Stimulated activated CD8-positive, alpha-beta memory T cell treated with anti-CD3 and anti-CD28 coated beads, Interleukin-15, amount 100 ng/mL, for 24 hours (primary cell): ENCODE measurements around the gene TBC1D22A.
"Not testable (repeated sequence)": the region's sequence is repeated elsewhere in the genome, so short reads cannot be mapped to it uniquely, and the experiment has no call there.

Experiments used
- DNase-seq: peaks from one replicate; pipeline ENCODE4 v3.0.0-alpha.2; 2020; ENCODE audit warnings: low read depth

The TBC1D22A gene

DNA sequence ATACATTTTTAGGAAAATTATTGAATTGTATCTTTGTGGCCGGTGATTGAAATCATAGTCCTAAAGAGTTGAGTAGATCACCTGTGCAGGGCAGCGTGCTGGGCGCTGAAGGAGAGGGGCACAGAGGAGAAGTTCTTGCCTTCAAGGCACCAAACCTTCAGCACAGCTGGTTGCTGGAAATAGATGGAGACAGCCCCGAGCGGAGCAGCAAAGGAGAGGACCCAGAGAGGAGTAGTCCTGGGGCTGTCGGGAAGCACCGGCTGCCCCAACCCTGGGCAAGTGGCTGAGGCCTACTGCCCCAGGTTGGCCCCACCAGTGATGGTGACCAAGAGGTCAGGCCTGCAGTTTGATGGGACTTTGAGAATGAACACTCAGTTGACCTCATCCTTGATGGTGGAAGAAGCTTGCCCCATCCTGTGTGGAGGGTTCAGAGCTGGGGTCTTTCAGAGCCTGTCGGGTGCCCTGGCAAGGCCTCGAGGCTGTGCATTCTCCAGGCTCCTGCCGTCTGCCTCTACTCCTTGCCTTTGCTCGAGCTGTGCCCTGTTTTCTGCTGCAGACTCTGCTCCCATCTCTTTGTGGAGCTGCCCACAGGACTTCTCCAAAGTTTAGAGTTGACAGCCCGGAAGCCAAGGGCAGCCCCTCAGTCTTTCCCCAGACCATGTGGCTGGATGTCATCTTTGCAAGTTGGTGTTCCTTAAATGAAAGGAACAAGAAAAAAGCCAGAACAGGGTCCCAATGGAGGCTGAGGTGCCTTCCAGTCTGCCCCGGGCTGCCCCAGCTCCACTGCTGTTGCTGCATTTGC lies 285.1 kb downstream of the TBC1D22A start:
- DNase-seq: no peak

GRCh38 chr22:47048123-47049077 lies 285.9 kb downstream of the TBC1D22A start:
- no peak for DNase-seq

- DNase-seq: no peak
Observed at GRCh38 chr22:47049078-47049624, 286.7 kb downstream of the TBC1D22A start.

DNA sequence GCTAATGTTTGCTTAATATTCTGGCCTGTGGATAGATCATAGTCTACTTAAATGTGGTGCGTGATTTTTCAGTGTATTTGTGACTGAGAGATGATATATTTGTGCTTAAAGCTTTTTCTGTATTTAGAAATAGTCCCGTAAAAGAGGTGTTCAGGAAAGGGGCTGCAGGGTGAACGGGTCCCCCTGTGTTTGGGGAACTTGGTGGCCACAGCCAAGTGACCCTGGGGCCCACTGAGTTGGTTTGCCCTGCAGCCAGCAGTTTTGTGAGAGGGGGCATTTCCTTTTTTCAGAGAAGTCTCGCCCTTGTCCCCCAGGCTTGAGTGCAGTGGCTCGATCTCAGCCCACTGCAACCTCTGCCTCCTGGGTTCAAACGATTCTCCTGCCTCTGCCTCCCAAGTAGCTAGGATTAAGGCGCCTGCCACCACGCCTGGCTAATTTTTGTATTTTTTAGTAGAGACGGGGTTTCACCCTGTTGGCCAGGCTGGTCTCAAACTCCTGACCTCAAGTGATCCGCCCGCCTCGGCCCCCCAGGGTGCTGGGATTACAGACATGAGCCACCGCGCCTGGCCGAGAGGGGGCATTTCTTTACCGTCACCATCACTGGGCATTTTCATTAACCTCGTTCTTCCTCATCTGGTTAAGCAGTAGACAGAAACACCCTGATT lies 287.4 kb downstream of the TBC1D22A start:
- not testable (repeated sequence) for DNase-seq

GRCh38 chr22:47050401-47051051 lies 288.1 kb downstream of the TBC1D22A start:
- DNase-seq: no peak

DNA sequence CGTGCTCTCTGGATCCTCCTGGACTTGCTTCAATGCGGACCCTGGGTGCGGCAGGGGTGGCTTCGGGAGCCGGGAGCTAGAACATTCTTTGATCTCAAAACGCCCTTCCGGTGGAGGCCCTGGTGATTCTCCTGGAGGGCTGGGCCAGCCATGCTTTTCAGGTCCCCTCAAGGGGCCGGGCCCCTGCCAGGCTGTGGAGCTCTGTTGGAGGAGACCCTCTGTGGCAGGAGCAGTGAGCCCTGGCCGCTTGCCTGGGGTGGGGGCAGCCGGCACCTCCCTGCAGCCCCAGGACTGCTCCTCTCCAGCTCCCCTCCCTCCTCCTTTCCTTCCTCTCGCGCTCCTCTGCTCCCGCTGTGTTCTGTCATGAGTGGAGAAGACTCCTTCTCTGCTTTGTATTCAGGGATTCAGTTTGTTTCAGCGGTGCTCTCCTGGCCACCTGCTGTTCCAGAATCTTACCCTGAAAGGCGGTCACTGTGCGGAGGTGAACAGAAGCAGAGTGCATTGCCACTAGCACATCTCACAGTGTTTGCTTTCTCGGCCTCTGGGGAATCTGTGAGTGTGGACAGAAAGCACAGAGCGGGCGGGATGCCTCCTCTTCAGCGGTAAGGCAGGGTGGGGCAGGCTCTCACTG lies 289.1 kb downstream of the TBC1D22A start:
- DNase-seq: no peak

- no peak for DNase-seq
Observed at GRCh38 chr22:47052236-47053012, 290.0 kb downstream of the TBC1D22A start.

DNA sequence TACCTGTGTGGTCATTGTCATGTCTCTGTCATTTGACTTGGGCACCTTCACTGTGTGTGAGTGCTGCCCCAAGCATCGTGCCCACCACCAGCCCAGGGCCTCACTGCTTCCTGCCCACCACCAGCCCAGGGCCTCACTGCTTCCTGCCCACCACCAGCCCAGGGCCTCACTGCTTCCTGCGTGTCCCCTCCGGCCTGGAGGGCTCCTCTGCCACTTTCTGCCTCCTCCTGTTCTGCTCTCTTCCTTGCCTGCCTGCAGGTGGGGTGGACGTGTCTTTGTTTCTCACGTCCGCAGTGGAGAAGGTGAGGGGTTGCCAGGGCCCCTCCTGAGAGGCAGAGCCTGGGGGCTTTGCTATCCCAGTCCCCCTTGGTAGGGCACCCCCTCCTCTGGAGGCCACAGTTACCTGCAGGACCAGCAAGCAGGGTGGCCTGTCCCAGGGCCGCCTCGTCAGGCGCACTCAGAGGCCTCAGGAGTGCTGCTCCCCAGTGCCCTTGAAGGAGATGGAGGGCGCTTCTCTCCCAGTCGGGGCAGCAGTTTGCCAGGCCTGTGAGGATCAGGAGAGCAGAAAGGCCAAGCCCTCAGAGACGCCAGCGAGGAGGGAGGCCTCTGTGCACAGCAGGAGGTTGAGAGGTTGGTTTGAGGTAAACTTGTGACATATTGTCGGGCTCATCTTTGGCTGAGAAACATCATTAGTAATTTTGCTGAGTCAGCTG lies 290.7 kb downstream of the TBC1D22A start:
- DNase-seq: no peak

- DNase-seq: no peak
Observed at GRCh38 chr22:47053726-47054141, 291.3 kb downstream of the TBC1D22A start.

- no peak for DNase-seq
Observed at GRCh38 chr22:47054231-47055072, 292.0 kb downstream of the TBC1D22A start.

DNA sequence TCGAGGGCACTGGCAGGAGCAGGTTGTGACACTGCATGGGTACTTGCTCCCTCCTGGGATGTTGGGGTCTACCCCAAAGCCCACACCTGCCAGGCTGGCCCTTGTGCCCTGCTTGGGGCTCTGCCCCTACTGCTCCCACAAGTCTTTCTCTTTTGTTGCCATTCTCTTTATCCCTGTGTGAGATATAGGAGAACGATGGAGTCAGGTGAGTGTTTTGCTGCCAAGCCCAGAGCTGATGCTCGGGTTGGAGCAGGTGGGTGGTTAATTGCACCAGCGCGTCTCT lies 292.6 kb downstream of the TBC1D22A start:
- no peak for DNase-seq

GRCh38 chr22:47055461-47055860 lies 293.0 kb downstream of the TBC1D22A start:
- no peak for DNase-seq

GRCh38 chr22:47055921-47056320 lies 293.5 kb downstream of the TBC1D22A start:
- DNase-seq: no peak

GRCh38 chr22:47056361-47056760 lies 293.9 kb downstream of the TBC1D22A start:
- DNase-seq: no peak

DNA sequence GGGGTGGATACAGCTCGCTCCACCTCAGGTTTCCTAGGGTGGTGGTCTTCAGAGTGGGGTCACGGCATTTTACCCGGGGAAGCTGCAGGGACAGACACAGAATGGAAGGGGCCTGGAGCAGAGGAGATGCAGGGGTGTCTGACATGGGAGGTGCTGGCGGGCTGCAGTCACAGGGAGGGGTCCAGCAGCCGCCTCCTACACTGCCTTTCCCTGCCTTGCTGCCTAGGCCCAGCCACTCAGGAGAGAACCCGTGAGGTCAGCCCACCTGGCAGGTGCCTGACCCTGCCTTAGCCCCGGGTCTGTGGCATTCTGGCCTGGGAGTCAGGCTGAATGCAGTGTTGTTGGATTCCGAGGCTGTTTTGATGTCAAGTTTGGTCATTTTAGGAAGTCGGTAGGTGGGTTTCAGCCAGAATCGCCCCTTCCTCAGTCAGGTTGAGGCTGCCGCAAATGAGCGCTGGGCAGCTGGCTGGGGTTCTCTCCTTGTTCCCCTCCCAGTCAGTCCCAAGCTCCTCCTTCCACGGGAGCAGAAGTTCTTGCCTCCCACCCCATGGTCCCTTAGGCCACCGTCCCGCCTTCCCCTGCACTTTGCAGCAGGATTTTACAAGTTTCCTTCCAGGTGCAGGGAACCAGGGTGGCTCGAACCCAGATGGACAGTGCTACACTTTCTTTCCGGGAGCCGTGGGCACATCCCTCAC lies 294.5 kb downstream of the TBC1D22A start:
- no peak for DNase-seq

DNA sequence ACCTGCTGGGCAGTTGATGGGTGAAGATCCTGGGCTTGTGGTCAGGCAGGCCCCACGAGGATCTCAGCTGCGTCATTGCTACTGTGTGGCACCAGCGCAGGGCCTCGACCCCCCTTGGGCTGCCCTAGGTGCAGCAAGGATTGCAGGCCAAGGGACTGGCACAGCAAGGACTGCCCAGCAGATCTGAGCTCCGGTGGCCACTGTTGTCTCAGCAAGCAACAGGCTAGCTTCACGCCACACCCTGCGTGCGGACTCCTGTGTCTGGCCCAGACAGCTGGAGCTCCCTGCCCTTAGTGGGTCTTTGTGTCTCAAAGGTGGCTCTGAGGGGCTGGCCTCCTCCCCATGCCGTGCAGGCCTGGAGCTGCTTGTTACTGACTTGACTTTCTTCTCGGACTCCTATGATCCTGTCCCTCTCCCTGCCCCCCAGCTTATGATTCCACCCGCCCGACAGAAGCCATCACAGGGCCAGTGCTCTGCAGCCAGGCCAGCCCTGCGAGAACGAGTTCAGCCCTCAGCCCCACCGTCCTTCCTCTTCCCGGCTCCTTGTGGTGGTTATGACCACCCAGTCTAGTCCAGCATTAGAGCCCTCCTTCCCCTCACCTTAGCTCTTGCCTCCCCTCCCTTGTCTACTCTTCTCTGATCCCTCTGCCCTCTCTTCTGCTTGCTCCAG lies 295.6 kb downstream of the TBC1D22A start:
- DNase-seq: no peak

- DNase-seq: no peak
Observed at GRCh38 chr22:47059076-47059475, 296.6 kb downstream of the TBC1D22A start.

- no peak for DNase-seq
Observed at GRCh38 chr22:47059701-47060161, 297.3 kb downstream of the TBC1D22A start.
